Stomach (tissue), 4 donors: ENCODE data around the gene SEMA5A.

Source experiments
- CTCF ChIP-seq, 7 experiments: fragments of 450-650 bp in 4 of 7; fragments of 200-600 bp in 3 of 7; sonication (generic) in 3 of 7; IDR thresholded peaks; one replicate each; pipeline ENCODE4 v1.5.1; 2016 to 2019; ENCODE audit warnings: antibody characterized with exemption in 7 of 7, control low read depth in 2 of 7, mild to moderate bottlenecking in 1 of 7
- POLR2A ChIP-seq, 4 donors: fragments of 450-650 bp; IDR thresholded peaks; one replicate each; pipeline ENCODE4 v1.6.1; 2016; ENCODE audit warnings: antibody characterized with exemption in 4 of 4, control low read depth in 2 of 4, mild to moderate bottlenecking in 1 of 4, moderate library complexity in 1 of 4

- TF ChIP-seq POLR2A (IDR thresholded peaks at IDR 0.05) = no peak
- no peak for TF ChIP-seq CTCF (IDR thresholded peaks at IDR 0.05)
Observed at GRCh38 chr5:9409413-9409960, 136.4 kb downstream of the SEMA5A start.
